Ectodermal cell (in vitro differentiated cells): Measurements from ENCODE around the gene CGB3.
"Not testable (repeated sequence)": the region's sequence is repeated elsewhere in the genome, so short reads cannot be mapped to it uniquely, and the experiment has no call there.

Source experiments
- H3K27ac ChIP-seq: 2 replicates; pipeline ENCODE4 v1.7.0; 2013; ENCODE audit warnings: mild to moderate bottlenecking, low read depth, low read length; ENCODE audit not compliant: insufficient read depth, poor library complexity, severe bottlenecking
- H3K27me3 ChIP-seq: 2 replicates; pipeline ENCODE4 v1.7.0; 2013; ENCODE audit warnings: mild to moderate bottlenecking, low read length; ENCODE audit not compliant: insufficient read depth, control insufficient read depth, poor library complexity, severe bottlenecking
- H3K36me3 ChIP-seq: one replicate; pipeline ENCODE4 v1.7.0; 2013; ENCODE audit warnings: low read length; ENCODE audit not compliant: control insufficient read depth, insufficient read depth
- H3K4me1 ChIP-seq: one replicate; pipeline ENCODE4 v1.7.0; 2013; ENCODE audit warnings: low read length; ENCODE audit not compliant: control insufficient read depth, insufficient read depth
- H3K4me3 ChIP-seq: 2 replicates; pipeline ENCODE4 v1.7.0; 2013; ENCODE audit warnings: low read depth, low read length, control low read depth; ENCODE audit not compliant: insufficient read depth
- H3K9me3 ChIP-seq: 2 replicates; pipeline ENCODE4 v1.7.0; 2013; ENCODE audit warnings: mild to moderate bottlenecking, low read length, moderate library complexity; ENCODE audit not compliant: control insufficient read depth
- WGBS, 2 experiments: methylation state at CpG; one replicate each; pipeline ENCODE4 v1.1.7; 2013; ENCODE audit warnings: missing lambda C conversion rate in 2 of 2; 5-methylcytosine and 5-hydroxymethylcytosine counted together

The CGB3 gene

DNA sequence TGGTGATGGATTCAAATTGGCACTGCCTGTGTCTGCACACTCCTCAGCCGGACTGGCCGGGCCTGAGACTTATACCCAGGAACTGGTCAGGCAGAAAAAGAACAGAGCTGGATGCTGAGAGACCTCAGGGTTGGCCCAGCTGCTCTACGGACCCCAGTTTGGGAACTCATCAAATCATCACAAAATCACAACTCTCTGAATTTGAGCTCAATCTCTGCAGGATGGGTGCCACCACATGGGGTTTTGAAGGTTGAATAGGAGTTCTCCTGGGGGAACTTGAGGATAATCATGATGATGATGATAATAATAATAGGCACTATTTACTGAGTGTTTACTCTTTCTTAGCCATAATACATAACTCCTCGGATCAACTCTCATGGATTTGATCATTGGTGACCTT is 18.5 kb upstream of the CGB3 start:
- WGBS, 2 experiments: 91 to 93% methylated on average over 1 of the region's 4 CpGs
- H3K27me3 ChIP-seq, H3K4me3 ChIP-seq, H3K27ac ChIP-seq, H3K9me3 ChIP-seq, H3K36me3 ChIP-seq, H3K4me1 ChIP-seq: not testable (repeated sequence)

DNA sequence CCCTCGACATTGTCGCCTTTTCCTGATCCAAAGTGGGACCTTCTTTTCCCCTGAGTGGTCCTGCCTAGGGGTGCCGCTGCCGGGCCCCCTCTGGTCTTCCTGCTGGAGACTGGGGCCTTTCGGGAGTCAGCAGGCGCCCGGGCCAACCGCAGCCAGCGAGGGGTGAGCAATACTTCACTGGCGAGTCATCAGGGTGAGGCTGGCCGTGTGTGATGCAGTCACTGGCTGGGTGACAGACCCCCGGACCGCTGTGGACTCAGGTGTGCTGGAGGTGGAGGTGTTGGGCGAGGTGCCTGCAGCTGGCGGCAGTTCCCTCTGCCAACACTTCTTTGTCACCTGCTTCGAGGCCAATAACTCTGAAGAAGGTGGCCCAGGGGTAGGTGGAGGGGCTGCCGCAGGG is 18.0 kb upstream of the CGB3 start:
- no peaks in the 10 kb centered on the region for H3K36me3 ChIP-seq
- H3K4me3 ChIP-seq: no peak overlapping the region
- no peak overlapping the region for H3K27ac ChIP-seq
- no peaks in the 10 kb centered on the region for H3K9me3 ChIP-seq
- WGBS, 2 experiments: 83 to 84% methylated on average over 17 of the region's 17 CpGs
- no peaks in the 10 kb centered on the region for H3K4me1 ChIP-seq
- no peaks in the 10 kb centered on the region for H3K27me3 ChIP-seq

DNA sequence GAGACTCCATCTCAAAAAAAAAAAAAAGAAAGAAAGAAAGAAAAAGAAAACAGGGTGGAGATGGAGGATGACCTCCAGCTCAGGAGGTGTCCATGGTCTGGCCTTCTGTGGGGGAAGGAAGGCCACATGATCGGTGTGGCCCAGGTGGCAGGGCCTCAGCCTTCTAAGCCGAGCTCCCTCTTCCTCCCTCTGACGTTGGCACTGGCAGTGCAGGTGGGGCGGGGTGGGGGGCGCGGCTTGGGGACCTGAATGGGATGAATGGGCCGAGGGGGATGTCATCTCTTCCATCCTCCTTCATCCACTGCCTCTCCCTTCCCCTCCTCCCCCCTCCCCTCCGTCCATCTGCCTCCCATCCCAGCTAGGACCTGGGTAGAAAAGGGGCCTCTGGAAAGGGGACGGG is 15.6 kb upstream of the CGB3 start:
- 75 to 95% methylated on average over 7 to 9 of the region's 9 CpGs for WGBS, 2 experiments
- H3K9me3 ChIP-seq, H3K27ac ChIP-seq, H3K36me3 ChIP-seq, H3K4me1 ChIP-seq, H3K4me3 ChIP-seq, H3K27me3 ChIP-seq: not testable (repeated sequence)

DNA sequence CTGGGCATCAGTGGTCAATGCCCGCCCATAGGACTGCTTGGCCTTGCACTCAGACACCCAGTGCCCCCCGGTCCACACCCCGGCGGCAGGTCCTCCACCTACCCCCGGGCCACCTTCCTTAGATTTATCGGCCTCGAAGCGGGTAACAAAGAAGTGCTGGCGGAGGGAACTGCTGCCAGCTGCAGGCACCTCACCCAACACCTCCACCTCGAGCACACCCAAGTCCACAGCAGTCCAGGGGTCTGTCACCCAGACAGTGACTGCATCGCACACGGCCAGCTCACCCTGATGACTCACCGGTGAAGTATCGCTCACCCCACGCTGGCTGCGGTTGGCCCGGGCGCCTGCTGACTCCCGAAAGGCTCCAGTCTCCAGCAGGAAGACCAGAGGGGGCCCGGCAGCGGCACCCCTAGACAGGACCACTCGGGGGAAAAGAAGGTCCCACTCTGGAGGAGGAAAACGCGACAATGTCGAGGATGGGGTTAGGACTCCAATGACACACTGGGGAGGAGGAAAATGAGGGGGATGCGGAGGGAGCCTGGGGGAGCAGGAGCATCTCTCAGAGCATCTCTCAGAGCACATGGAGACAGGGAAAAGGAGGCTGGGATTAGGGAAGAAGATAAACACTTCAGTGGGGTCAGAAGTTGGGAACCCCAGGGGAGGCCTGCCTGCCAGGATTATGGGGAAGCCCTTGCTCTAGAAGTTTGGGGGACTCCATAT is 14.6 kb upstream of the CGB3 start:
- not testable (repeated sequence) for H3K27ac ChIP-seq, H3K27me3 ChIP-seq, H3K9me3 ChIP-seq, H3K36me3 ChIP-seq, H3K4me3 ChIP-seq, H3K4me1 ChIP-seq
- 86 to 90% methylated on average over 26 of the region's 26 CpGs for WGBS, 2 experiments

DNA sequence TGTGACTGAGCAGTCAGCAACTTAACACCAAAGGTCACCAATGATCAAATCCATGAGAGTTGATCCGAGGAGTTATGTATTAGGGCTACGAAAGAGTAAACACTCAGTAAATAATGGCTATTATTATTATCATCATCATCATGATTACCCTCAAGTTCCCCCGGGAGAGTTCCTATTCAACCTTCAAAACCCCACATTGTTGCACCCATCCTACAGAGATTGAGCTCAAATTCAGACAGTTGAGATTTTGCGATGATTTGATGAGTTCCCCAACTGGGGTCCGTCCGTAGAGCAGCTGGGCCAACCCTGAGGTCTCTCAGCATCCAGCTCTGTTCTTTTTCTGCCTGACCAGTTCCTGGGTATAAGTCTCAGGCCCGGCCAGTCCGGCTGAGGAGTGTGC is 14.0 kb upstream of the CGB3 start:
- H3K9me3 ChIP-seq, H3K4me1 ChIP-seq, H3K27me3 ChIP-seq, H3K4me3 ChIP-seq, H3K27ac ChIP-seq, H3K36me3 ChIP-seq: not testable (repeated sequence)
- 95 to 98% methylated on average over 6 of the region's 8 CpGs for WGBS, 2 experiments

DNA sequence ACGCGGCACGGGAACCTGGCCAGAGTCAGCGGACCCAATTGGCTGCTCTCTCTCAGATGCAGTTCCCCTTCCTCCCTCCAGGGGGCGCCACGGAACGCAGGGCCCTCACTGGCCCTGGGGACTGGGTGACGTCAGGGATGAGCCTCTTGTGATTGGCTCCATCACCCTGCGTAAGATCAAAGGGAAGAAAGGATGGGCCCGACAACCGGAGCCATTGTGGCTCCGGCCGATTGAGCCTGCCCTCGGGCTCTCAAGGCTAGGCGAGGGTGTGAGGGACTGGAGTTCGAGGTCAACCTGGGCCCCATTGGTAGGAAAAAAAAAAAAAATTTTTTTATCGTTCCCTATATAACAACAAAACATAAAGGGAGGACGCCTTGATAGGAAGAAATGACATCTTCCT is 12.7 kb upstream of the CGB3 start, which contains the start of gene CGB1:
Gene CGB1, minus strand, starts transcription at position 81 of the 400 bp plus-strand sequence. CDS start 184 bp downstream, outside the sequence.
- not testable (repeated sequence) for H3K27me3 ChIP-seq, H3K27ac ChIP-seq, H3K9me3 ChIP-seq, H3K4me1 ChIP-seq, H3K36me3 ChIP-seq, H3K4me3 ChIP-seq
- whole genome bisulfite sequencing, 2 experiments: 56 to 61% methylated on average over 16 of the region's 18 CpGs

DNA sequence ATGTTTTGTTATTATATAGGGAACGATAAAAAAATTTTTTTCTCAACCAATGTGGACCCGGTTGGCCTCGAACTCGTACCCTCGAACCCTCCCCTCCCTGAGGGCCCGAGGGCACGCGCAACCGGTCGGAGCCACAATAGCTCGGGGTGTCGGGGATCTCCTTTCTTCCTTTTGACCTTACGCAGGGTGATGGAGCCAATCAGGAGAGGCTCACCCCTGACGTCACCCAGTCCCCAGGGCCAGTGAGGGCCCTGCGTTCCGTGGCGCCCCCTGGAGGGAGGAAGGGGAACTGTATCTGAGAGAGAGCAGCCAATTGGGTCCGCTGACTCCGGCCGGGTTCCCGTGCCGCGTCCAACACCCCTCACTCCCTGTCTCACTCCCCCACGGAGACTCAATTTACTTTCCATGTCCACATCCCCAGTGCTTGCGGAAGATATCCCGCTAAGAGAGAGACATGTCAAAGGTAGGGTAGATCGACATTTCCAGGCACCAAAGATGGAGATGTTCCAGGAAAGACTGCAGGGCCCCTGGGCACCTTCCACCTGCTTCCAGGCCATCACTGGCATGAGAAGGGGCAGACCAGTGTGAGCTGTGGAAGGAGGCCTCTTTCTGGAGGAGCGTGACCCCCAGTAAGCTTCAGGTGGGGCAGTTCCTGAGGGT is 7.6 kb upstream of the CGB3 start, which contains the start of gene CGB2:
Gene CGB2, plus strand, starts transcription at position 249 of the 660 bp plus-strand sequence. Its CDS starts 206 bp downstream, at position 455.
- 77 to 78% methylated on average over 28 of the region's 28 CpGs for WGBS, 2 experiments
- not testable (repeated sequence) for H3K27me3 ChIP-seq, H3K4me1 ChIP-seq, H3K4me3 ChIP-seq, H3K27ac ChIP-seq, H3K9me3 ChIP-seq, H3K36me3 ChIP-seq

DNA sequence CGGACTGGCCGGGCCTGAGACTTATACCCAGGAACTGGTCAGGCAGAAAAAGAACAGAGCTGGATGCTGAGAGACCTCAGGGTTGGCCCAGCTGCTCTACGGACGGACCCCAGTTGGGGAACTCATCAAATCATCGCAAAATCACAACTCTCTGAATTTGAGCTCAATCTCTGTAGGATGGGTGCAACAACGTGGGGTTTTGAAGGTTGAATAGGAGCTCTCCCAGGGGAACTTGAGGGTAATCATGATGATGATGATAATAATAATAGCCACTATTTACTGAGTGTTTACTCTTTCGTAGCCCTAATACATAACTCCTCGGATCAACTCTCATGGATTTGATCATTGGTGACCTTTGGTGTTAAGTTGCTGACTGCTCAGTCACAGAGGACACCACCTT is 6.2 kb upstream of the CGB3 start:
- WGBS, 2 experiments: 97 to 98% methylated on average over 4 of the region's 8 CpGs
- H3K4me3 ChIP-seq, H3K4me1 ChIP-seq, H3K27me3 ChIP-seq, H3K9me3 ChIP-seq, H3K36me3 ChIP-seq, H3K27ac ChIP-seq: not testable (repeated sequence)

DNA sequence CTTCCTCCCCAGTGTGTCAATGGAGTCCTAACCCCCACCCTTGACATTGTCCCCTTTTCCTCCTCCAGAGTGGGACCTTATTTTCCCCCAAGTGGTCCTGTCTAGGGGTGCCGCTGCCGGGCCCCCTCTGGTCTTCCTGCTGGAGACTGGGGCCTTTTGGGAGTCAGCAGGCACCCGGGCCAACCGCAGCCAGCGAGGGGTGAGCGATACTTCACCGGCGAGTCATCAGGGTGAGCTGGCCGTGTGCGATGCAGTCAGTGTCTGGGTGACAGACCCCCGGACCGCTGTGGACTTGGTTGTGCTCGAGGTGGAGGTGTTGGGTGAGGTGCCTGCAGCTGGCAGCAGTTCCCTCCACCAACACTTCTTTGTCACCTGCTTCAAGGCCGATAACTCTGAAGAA is 5.6 kb upstream of the CGB3 start:
- whole genome bisulfite sequencing, 2 experiments: 85 to 88% methylated on average over 14 of the region's 14 CpGs
- not testable (repeated sequence) for H3K9me3 ChIP-seq, H3K27ac ChIP-seq, H3K4me3 ChIP-seq, H3K4me1 ChIP-seq, H3K27me3 ChIP-seq, H3K36me3 ChIP-seq

DNA sequence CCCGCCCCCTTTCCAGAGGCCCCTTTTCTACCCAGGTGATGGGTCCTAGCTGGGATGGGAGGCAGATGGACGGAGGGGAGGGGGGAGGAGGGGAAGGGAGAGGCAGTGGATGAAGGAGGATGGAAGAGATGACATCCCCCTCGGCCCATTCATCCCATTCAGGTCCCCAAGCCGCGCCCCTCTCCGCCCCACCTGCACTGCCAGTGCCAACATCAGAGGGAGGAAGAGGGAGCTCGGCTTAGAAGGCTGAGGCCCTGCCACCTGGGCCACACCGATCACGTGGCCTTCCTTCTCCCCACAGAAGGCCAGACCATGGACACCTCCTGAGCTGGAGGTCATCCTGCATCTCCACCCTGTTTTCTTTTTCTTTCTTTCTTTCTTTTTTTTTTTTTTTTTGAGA is 4.6 kb upstream of the CGB3 start:
- not testable (repeated sequence) for H3K4me1 ChIP-seq, H3K27me3 ChIP-seq, H3K27ac ChIP-seq, H3K36me3 ChIP-seq, H3K9me3 ChIP-seq, H3K4me3 ChIP-seq
- 85 to 88% methylated on average over 8 of the region's 9 CpGs for WGBS, 2 experiments
